Germinal center (tissue), 1 donor: ENCODE results near the gene HS6ST3.
"Not testable (repeated sequence)": the region's sequence is repeated elsewhere in the genome, so short reads cannot be mapped to it uniquely, and the experiment has no call there.

Source experiments
- DNase-seq: peaks from one replicate; pipeline ENCODE4 v3.0.0; 2012; ENCODE audit warnings: mixed read lengths, low spot score

HS6ST3 gene

GRCh38 chr13:96743296-96744089 lies 653.6 kb downstream of the HS6ST3 start:
- no peak for DNase-seq

GRCh38 chr13:96744367-96745331 lies 654.7 kb downstream of the HS6ST3 start:
- DNase-seq, result no peak

GRCh38 chr13:96746886-96747285 lies 657.0 kb downstream of the HS6ST3 start:
- DNase-seq, result no peak

GRCh38 chr13:96749825-96750224 lies 659.9 kb downstream of the HS6ST3 start:
- DNase-seq, result no peak

GRCh38 chr13:96751089-96751488 lies 661.2 kb downstream of the HS6ST3 start:
- no peak for DNase-seq

GRCh38 chr13:96762876-96763275 lies 673.0 kb downstream of the HS6ST3 start:
- no peak for DNase-seq

GRCh38 chr13:96766306-96766705 lies 676.4 kb downstream of the HS6ST3 start:
- no peak for DNase-seq

- no peak for DNase-seq
These were observed 678.6 kb downstream of the HS6ST3 start for GRCh38 chr13:96768524-96768923.

- DNase-seq, result no peak
These were observed 680.0 kb downstream of the HS6ST3 start for GRCh38 chr13:96769874-96770273.

GRCh38 chr13:96771486-96772367 lies 681.8 kb downstream of the HS6ST3 start:
- no peak for DNase-seq

- no peak for DNase-seq
These were observed 682.5 kb downstream of the HS6ST3 start for GRCh38 chr13:96772426-96772825.

GRCh38 chr13:96778302-96778701 lies 688.4 kb downstream of the HS6ST3 start:
- DNase-seq, result not testable (repeated sequence)

- DNase-seq, result no peak
These were observed 689.8 kb downstream of the HS6ST3 start for GRCh38 chr13:96779691-96780090.

- no peak for DNase-seq
These were observed 690.2 kb downstream of the HS6ST3 start for GRCh38 chr13:96780105-96780504.

- DNase-seq, result no peak
These were observed 691.2 kb downstream of the HS6ST3 start for GRCh38 chr13:96781141-96781540.

- no peak for DNase-seq
These were observed 692.3 kb downstream of the HS6ST3 start for GRCh38 chr13:96782186-96782585.

- no peak for DNase-seq
These were observed 693.1 kb downstream of the HS6ST3 start for GRCh38 chr13:96783057-96783456.

- DNase-seq, result no peak
These were observed 693.6 kb downstream of the HS6ST3 start for GRCh38 chr13:96783511-96783910.

- no peak for DNase-seq
These were observed 696.1 kb downstream of the HS6ST3 start for GRCh38 chr13:96785986-96786385.

GRCh38 chr13:96792188-96792587 lies 702.3 kb downstream of the HS6ST3 start:
- no peak for DNase-seq

- DNase-seq, result no peak
These were observed 703.0 kb downstream of the HS6ST3 start for GRCh38 chr13:96792736-96793403.
